K562 (cell line): ENCODE data around the gene CT47A7. TPM values are rescaled to one million over a fixed set of nuclear protein-coding genes. Genes with fewer than 3 reads are reported as not detected.

Experiments used
- ATAC-seq: fragments of 200-7000 bp; cut with Tn5 transposase; 3 replicates; pipeline ENCODE4 v1.9.1; 2020; ENCODE audit warnings: moderate library complexity
- BruUV-seq: library from RNA; stranded (reverse); fragments of 400-500 nt; replicated peaks from 2 replicates; lab custom pipeline; 2021; lab: Mats Ljungman, UMichigan
- CTCF ChIA-PET: fragments of 300-600 bp; formaldehyde crosslinking; extraction: SDS; loops from one replicate; lab custom pipeline; 2021; ENCODE audit warnings: low intra/inter-chr PET ratio; lab: Yijun Ruan, JAX
- POLR2A ChIA-PET: fragments of 300-600, 350-650 bp; sonication (Branson Sonifier 250); formaldehyde crosslinking; extraction: SDS; loops from one replicate; lab custom pipeline; 2021; ENCODE audit warnings: antibody characterized with exemption, inconsistent platforms; lab: Yijun Ruan, JAX
- DNase-seq, 4 experiments: peaks; one replicate each; pipeline versions ENCODE4 v3.0.0 to v3.0.0-alpha.2; 2011 to 2018; ENCODE audit warnings: low spot score in 3 of 4, mixed read lengths in 3 of 4; ENCODE audit errors: extremely low read depth in 1 of 4
- FAIRE-seq: peaks from 2 replicates; lab custom pipeline; 2011; peaks lifted over from hg19 to GRCh38; lab: Jason Lieb, UNC
- H2AFZ ChIP-seq: 2 replicates; pipeline ENCODE4 v1.6.0; 2011; ENCODE audit warnings: low read depth, low read length, control low read depth, inconsistent platforms
- H3K27ac ChIP-seq: fragments of 200-600 bp; 3 replicates; pipeline ENCODE4 v1.8.0; 2011; ENCODE audit warnings: low read depth, mild to moderate bottlenecking, control low read depth, inconsistent platforms, low read length, moderate library complexity, mixed read lengths; ENCODE audit errors: extremely low read depth
- H3K27me3 ChIP-seq, 2 experiments: fragments of 300-600 bp in 1 of 2; 2 replicates in 1 of 2; 3 replicates in 1 of 2; pipeline versions ENCODE4 v1.6.0 to v1.8.0; 2011; ENCODE audit warnings: inconsistent platforms in 2 of 2, low read length in 2 of 2, mild to moderate bottlenecking in 1 of 2, mixed read lengths in 1 of 2, moderate library complexity in 1 of 2; ENCODE audit not compliant: control insufficient read depth in 2 of 2, insufficient read depth in 2 of 2
- H3K36me3 ChIP-seq: fragments of 300-600 bp; 3 replicates; pipeline ENCODE4 v1.8.0; 2011; ENCODE audit warnings: mild to moderate bottlenecking, low read length, inconsistent platforms; ENCODE audit not compliant: control insufficient read depth, insufficient read depth
- H3K4me1 ChIP-seq, 2 experiments: fragments of 200-600 bp in 1 of 2; replicated peaks in 1 of 2; 2 replicates in 1 of 2; 3 replicates in 1 of 2; pipeline versions ENCODE4 v1.5.1 to v1.8.0; 2011; ENCODE audit warnings: inconsistent platforms in 2 of 2, low read length in 2 of 2, mild to moderate bottlenecking in 1 of 2, mixed read lengths in 1 of 2, moderate library complexity in 1 of 2; ENCODE audit not compliant: control insufficient read depth in 2 of 2, insufficient read depth in 2 of 2
- H3K4me2 ChIP-seq: 2 replicates; pipeline ENCODE4 v1.6.1; 2011; ENCODE audit warnings: low read length, control low read depth, inconsistent platforms, mixed read lengths; ENCODE audit not compliant: insufficient read depth
- H3K4me3 ChIP-seq: fragments of 200-600 bp; sonication (generic), shearing (Covaris generic); 2 replicates; pipeline ENCODE4 v1.5.1; 2016; ENCODE audit warnings: control low read depth, inconsistent platforms
- H3K79me2 ChIP-seq: fragments of 200-600 bp; 3 replicates; pipeline ENCODE4 v1.8.0; 2011; ENCODE audit warnings: low read length, inconsistent platforms; ENCODE audit not compliant: control insufficient read depth, insufficient read depth
- H3K9ac ChIP-seq, 2 experiments: 2 replicates each; pipeline versions ENCODE4 v1.6.0 to v1.6.1; 2011; ENCODE audit warnings: low read depth in 2 of 2, low read length in 2 of 2, control low read depth in 1 of 2, inconsistent platforms in 1 of 2, mild to moderate bottlenecking in 1 of 2, mixed read lengths in 1 of 2; ENCODE audit not compliant: insufficient read depth in 1 of 2
- H3K9me1 ChIP-seq: one replicate; pipeline ENCODE4 v1.6.0; 2011; ENCODE audit warnings: inconsistent platforms, mild to moderate bottlenecking, low read length, moderate library complexity; ENCODE audit not compliant: control insufficient read depth, insufficient read depth
- H3K9me3 ChIP-seq: replicated peaks from 2 replicates; pipeline ENCODE4 v1.5.1; 2011; ENCODE audit warnings: low read depth, low read length, inconsistent platforms; ENCODE audit not compliant: control insufficient read depth, insufficient read depth
- H4K20me1 ChIP-seq: replicated peaks from 2 replicates; pipeline ENCODE4 v1.6.1; 2011; ENCODE audit warnings: low read length, inconsistent platforms, mixed read lengths; ENCODE audit not compliant: control insufficient read depth, insufficient read depth
- BRF2 ChIP-seq: IDR thresholded peaks from 3 replicates; pipeline ENCODE4 v1.6.1; 2011; ENCODE audit warnings: borderline replicate concordance, mild to moderate bottlenecking; ENCODE audit not compliant: insufficient read length, insufficient read depth
- CBX3 ChIP-seq, 2 experiments: IDR thresholded peaks; 1 replicate in 1 of 2; 2 replicates in 1 of 2; pipeline ENCODE4 v1.6.1; 2012; ENCODE audit warnings: inconsistent platforms in 2 of 2, low read length in 2 of 2, borderline replicate concordance in 1 of 2, control low read depth in 1 of 2
- CEBPB ChIP-seq: fragments of 450-650 bp; IDR thresholded peaks from 2 replicates; pipeline ENCODE4 v1.6.1; 2016; ENCODE audit warnings: missing genetic modification characterization, missing compliant biosample characterization
- HINFP ChIP-seq: fragments of 450-650 bp; conservative IDR thresholded peaks from 2 replicates; pipeline ENCODE4 v1.6.1; 2016; ENCODE audit warnings: missing genetic modification characterization, low read depth, mild to moderate bottlenecking, control low read depth, missing compliant biosample characterization
- MXI1 ChIP-seq: IDR thresholded peaks from 2 replicates; pipeline ENCODE4 v1.6.1; 2011; ENCODE audit warnings: low read depth, mild to moderate bottlenecking, improper control_type of control experiment, low read length
- SETDB1 ChIP-seq: IDR thresholded peaks from one replicate; pipeline ENCODE4 v1.6.1; 2012; ENCODE audit warnings: low read length, control low read depth, inconsistent platforms
- TAF15 ChIP-seq: fragments of 200-400 bp; formaldehyde crosslinking; IDR thresholded peaks from 2 replicates; pipeline ENCODE4 v1.6.1; 2017; ENCODE audit warnings: mild to moderate bottlenecking, low read depth, low read length, moderate library complexity
- TGIF2 ChIP-seq: sonication (generic); formaldehyde crosslinking; IDR thresholded peaks from 2 replicates; pipeline ENCODE4 v1.8.1; 2022; ENCODE audit warnings: mild to moderate bottlenecking, missing genetic modification reagents, moderate library complexity
- ZBED1 ChIP-seq: IDR thresholded peaks from 2 replicates; pipeline ENCODE4 v1.6.1; 2014
- ZBTB34 ChIP-seq: fragments of 250-450 bp; sonication (Bioruptor Pico); IDR thresholded peaks from 2 replicates; pipeline ENCODE4 v1.8.0; 2021; ENCODE audit warnings: mild to moderate bottlenecking, moderate library complexity
- ZNF280A ChIP-seq: fragments of 450-650 bp; IDR thresholded peaks from 2 replicates; pipeline ENCODE4 v1.6.1; 2018; ENCODE audit warnings: mild to moderate bottlenecking, low read depth; ENCODE audit not compliant: partially characterized antibody
- ZNF3 ChIP-seq: fragments of 250-450 bp; sonication (Bioruptor Pico); IDR thresholded peaks from 2 replicates; pipeline ENCODE4 v1.5.0; 2021; ENCODE audit warnings: mild to moderate bottlenecking, moderate library complexity
- ZNF695 ChIP-seq: fragments of 450-650 bp; formaldehyde crosslinking; IDR thresholded peaks from 2 replicates; pipeline ENCODE4 v1.4.0; 2020; ENCODE audit warnings: mild to moderate bottlenecking, moderate library complexity
- WGBS: fragments of 100-300 bp; shearing (Covaris generic); methylation state at CpG from one replicate; pipeline ENCODE4 v1.1.6; 2016; ENCODE audit warnings: low coverage, mixed read lengths; ENCODE audit not compliant: insufficient coverage; ENCODE audit errors: missing lambda C conversion rate; 5-methylcytosine and 5-hydroxymethylcytosine counted together
- in situ Hi-C: fragments of 300-500 bp; cut with MboI; formaldehyde crosslinking; loops from 4 replicates; pipeline ENCODE4 v1.15.0; 2018; ENCODE audit warnings: inconsistent platforms, mixed read lengths
- intact Hi-C: fragments of 100-400 bp; cut with micrococcal nuclease; formaldehyde crosslinking; loops from 2 replicates; pipeline ENCODE4 v1.14.2; 2022
- polyA plus RNA-seq, 8 experiments: library from polyadenylated mRNA; depleted of rRNA in 4 of 8; stranded (reverse) in 5 of 8; unstranded in 3 of 8; fragments of >200 nt; fragmentation: Nextera tagmentation in 2 of 8; fragmentation: Illumina TruSeq in 1 of 8; extraction: Ambion mirVana in 2 of 8; extraction: Trizol in 1 of 8; gene quantifications; 2 replicates each; pipeline versions ENCODE4 v1.2.1 to v1.2.3, GENCODE V29; 2011 to 2014; ENCODE audit warnings: inconsistent platforms in 1 of 8, missing spikeins in 1 of 8
- total RNA-seq, 7 experiments: library from RNA; depleted of rRNA in 6 of 7; stranded (reverse); fragments of >200 nt in 6 of 7; fragmentation: Illumina TruSeq in 2 of 7; extraction: Trizol in 2 of 7; gene quantifications; 2 replicates each; pipeline versions ENCODE4 v1.2.1 to v1.2.3, GENCODE V29; 2011 to 2021; ENCODE audit warnings: low replicate concordance in 1 of 7

Gene CT47A7
- total and polyA plus RNA-seq, 9 of the 15 experiments (the other 6 are each of a cell fraction or from before 2014, with no cell fraction given): 0.42 TPM; not detected in 8

GRCh38 chrX:120999413-120999812 is 43.0 kb upstream of the CT47A7 start:
- no peak for FAIRE-seq
- 16% methylated on average over 3 of the region's 3 CpGs for WGBS
- ChIA-PET CTCF (no interaction called here), POLR2A (no interaction called here)
- in situ Hi-C loops (no loop called here), intact Hi-C loops (no loop called here)
- Histone ChIP-seq H3K4me1 (no peaks in the 10 kb centered on the region), H4K20me1 (no peaks in the 10 kb centered on the region), H2AFZ (0 out of 2 replicates have a peak overlapping the region, but pooled peaks have one; percentile 63), H3K79me2 (no peaks in the 10 kb centered on the region), H3K4me2 (no peak overlapping the region), H3K36me3 (no peaks in the 10 kb centered on the region), H3K4me3 (no peak overlapping the region), H3K9ac (no peak overlapping the region), H3K9me3 (no peaks in the 10 kb centered on the region), H3K9me1 (no peaks in the 10 kb centered on the region), H3K27ac (no peak overlapping the region), H3K27me3 (no peaks in the 10 kb centered on the region)
- no peak for ATAC-seq
- TF ChIP-seq SETDB1: no peak
- TF ChIP-seq HINFP (tag): no peak
- TF ChIP-seq TGIF2 (CRISPR knock-in tag): no peak
- TF ChIP-seq CBX3 (IDR thresholded peaks at IDR 0.05; ENCODE audit: borderline replicate concordance in 1 of 2, low read length in 2 of 2): no peak
- TF ChIP-seq ZNF695 (CRISPR knock-in tag): no peak
- TF ChIP-seq CEBPB (tag): no peak
- no peak for TF ChIP-seq ZNF3 (CRISPR knock-in tag)
- TF ChIP-seq ZBTB34 (CRISPR knock-in tag): no peak
- TF ChIP-seq MXI1: no peak
- no peak for TF ChIP-seq TAF15
- TF ChIP-seq ZNF280A: no peak
- TF ChIP-seq BRF2: no peak
- no peak for TF ChIP-seq ZBED1
- BruUV-seq: no TSS peak
- no peak for DNase-seq
